Measurements from ENCODE around the gene BSG.
A peak's percentile ranks its signal among the peaks of the same experiment; 100 is the strongest.
"Not testable (repeated sequence)": the region's sequence is repeated elsewhere in the genome, so short reads cannot be mapped to it uniquely, and the experiment has no call there.

Gene BSG

DNA sequence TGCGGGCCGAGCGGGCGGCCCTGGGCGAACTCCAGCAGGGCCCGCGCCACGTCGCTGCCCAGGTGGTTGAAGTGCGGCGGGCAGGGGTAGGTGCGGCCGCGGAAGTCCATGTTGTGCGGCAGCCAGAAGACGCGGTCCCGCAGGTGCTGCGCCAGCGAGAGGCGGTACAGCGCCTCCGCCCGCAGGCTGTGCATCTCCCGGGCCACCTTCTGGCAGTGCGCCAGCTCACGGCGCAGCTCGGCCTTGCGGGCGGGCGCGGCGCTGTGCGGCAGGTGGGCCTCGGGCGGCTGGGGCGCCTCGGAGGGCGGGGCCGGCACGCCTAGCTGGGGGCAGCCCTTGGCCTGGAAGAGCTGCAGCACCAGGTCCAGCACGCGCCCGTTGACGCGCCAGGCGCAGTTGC is 48.8 kb downstream of the BSG start:
- DNase-seq, result not testable (repeated sequence)

DNA sequence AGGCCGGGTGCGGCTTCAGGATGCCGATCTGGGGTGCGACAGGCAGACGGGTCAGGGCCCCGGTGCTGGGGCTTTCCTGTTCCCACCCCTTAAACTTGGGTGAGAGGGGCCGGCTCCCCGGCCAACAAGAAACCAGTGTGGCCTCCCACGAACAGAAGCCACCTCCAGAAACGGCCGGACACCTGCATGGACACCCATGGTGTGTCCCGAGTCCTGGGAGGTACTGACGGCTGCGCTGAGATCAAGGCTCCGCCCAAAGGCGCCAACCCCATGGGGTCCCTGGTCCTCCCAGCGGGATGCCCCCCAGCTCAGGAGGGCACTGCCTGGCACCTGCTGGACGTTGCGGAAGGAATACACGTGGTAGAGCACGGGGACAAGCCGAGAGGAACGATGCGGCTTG is 49.4 kb downstream of the BSG start:
- no peak for DNase-seq

DNA sequence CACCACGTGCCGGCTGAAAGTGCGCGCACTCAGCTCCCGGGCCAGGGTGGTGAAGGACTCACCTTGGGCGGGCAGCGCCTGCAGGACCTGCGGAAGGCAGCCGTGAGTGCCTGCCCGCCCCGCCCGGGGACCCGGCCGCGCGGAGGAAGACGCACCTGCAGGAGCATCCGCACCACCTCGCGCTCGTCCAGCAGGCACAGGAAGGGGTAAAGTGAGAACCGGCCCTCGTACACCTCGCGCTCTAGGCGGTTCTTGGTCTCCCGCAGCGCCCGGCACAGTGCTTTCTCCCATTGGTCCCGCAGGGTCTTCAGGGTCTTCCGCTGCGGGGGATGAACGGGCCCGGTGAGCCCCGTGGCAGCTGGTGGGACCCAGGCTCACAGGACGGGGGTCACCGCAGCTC is 50.3 kb downstream of the BSG start:
- no peak for DNase-seq

DNA sequence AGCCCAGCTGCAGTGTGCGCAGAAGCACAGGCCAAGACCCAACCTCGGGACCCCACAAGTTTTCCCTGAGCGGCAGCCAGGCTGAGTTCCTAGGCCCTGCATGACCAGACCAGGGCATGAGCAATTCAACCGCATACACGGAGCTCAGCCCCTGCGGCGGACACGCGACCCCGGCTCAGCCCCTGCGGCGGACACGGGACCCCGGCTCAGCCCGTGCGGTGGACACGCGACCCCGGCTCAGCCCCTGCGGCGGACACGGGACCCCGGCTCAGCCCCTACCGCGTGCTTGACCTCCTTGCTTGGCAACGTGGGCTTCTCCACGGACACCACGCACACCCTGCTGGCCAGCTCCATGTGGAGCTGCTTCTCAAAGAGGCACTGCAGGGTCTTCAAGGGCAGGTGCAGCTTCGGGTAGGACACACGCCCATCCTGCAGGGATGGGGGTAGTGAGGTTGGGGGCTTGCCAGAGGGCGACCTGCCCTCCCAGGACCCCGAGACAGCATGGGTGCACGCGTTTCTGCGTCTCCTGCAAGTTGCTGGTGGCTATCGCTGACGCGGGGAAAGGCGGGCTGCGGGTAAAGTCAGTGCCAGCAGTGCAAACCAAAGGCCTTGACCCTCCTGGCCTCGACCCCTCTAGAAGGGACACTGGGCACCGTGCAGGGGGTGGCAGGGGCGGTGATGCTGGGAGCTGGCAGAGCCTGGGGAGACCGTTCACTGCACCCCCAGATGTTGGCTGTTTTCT is 51.0 kb downstream of the BSG start:
- DNase-seq, result no peak

DNA sequence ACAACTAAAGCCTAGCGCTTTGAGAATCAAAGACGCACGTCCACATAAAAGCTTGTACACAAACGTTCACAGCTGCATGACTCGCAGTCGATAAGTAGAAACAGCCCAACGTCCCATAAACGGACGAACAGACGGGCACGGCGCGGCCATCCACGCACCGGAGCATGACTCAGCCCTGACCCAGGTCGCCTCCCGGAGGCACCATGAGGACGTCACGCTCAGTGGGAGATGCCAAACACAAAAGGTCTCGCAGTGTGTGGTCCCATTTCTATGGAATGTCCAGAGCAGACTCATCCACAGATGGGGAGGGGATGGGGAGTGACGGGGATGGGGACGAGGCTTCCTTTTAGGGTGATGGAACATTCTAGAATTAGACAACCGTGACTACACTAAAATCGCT is 51.6 kb downstream of the BSG start:
- no peak for DNase-seq

DNA sequence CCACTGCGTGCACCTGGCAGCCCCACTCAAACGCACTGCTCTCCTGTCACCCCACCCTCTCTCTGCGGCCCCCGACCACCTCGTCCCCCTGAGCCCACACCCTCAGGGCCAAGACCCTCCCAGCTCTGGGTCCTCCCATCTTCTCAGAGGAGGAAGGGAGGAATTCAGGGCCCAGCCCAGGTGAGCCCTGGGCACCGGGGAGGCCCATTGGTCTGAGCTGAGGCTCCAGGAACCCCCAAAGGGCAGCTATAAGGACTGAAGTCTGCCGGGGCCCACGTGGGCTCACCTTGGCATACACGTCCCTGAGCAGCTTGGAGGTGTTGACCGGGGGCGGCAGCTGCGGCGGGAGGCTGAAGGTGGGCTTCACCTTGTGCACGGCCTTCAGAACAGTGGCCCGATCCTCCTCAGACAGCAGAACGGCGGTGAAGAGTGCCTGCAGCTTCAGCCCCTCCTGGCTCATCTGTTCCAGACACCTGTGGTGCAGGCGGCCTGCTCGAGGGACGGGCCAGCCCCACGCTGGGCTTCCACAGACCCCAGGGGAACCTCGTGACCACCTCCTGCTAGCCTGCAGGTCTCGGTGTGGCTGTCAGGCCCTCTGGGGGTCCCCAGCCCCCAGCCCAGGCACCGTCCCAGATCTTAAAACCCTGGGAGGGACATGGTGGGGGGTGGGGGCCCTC is 52.2 kb downstream of the BSG start:
- no peak for DNase-seq

DNA sequence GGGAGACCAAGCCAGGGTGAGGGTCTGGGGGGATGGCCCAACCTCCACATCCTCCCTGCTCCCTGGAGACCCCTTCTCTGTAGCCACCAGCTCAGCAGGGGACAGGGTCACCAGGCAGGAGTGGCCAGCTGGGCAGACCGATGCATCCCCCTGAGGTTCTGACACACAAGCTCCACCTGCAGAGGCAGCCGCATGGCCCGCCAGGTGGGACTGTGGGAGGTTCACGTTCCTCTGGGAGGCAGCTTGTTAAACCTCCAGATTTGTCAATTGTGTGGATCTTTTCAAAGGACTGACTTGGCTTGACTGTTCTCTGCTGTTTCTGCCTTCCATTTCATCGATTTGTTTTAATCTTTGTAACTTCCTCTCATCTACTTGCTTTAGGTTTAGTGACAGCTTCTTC is 52.9 kb downstream of the BSG start:
- DNase-seq, result no peak

DNA sequence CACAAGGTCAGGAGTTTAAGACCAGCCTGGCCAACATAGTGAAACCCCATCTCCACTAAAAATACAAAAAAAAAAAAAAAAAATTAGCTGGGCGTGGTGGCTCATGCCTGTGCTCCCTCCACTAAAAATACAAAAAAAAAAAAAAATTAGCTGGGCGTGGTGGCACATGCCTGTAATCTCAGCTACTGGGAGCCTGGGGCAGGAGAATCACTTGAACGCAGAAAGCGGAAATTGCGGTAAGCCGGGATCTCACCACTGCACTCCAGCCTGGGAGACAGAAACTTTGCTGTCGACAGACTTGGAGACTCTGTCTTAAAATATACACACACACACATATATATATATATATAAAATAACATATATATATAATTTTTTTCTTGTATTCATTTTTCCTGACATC is 54.2 kb downstream of the BSG start:
- not testable (repeated sequence) for DNase-seq

DNA sequence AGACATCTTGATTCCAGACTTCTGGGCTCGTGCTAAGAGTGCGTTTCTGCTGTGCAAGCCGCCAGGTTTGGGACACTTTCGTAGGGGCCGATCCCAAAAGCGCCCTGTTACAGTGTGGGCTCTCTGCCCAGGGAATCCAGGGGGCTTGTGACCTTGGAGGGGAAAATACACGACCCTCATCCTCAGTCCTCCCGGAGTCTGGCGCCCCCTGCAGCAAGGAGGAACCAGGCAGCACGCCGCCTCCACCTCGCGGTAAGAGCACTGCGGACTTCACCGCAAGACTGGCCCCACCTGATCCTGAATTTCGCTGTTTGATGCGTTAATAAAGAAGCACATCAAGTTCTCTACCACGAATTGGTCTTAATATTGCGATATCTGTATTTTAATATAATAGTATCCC is 55.8 kb downstream of the BSG start:
- DNase-seq, result no peak

DNA sequence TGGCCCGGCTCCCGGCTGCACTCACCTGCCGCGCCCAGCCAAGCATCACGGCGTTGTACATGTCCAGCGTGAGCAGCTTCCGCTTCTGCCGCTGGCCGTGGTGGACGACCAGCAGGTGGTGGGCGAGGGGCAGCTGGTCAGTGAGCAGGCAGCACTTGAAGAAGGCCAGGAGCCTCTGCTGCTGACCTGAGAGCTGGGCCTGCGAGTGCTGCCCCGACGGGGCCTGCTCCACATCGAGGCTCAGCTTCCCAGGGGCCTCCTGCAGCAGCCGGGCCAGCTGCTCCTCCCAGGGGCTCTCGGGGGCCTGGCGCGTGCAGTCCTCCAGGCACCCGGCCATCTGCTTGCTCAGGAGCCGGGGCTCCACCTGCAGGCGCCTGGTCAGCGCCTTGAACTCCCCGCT is 57.1 kb downstream of the BSG start:
- DNase-seq, result not testable (repeated sequence)

DNA sequence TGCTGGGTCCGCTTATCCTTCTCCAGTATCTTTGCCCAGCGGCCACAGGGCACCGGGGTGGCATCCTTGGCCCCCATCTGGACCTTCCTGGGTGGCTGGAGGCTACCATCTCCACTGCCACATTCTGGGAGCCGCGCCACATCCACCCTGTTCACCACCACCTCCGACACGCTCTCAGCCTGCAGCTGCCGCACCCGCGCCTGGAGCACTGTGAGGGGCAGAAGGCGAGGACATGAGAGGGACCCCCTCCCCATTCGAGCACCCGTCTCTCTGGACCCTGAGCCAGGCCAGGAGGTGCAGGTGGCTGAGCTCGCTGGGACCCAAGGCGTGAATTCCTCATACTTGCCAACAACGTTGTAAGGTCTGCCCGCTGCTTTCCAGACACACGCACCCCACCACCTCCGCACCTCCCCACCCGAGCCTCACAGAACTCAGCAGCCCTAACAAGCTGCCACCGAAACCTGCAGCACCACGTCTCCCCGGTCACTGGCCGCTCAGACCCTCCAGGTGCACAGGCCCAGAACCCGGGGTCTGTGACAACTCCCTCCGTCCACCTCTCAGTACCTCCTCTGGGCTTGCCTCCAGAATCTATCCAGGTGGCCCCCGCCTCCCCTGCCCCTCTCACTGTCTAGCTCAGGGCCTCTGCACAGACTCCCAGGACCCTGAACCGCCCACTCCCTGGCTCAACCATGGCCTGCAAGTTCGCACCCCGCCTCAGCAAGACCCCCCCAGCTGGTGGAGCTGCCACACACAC is 57.7 kb downstream of the BSG start:
- no peak for DNase-seq

DNA sequence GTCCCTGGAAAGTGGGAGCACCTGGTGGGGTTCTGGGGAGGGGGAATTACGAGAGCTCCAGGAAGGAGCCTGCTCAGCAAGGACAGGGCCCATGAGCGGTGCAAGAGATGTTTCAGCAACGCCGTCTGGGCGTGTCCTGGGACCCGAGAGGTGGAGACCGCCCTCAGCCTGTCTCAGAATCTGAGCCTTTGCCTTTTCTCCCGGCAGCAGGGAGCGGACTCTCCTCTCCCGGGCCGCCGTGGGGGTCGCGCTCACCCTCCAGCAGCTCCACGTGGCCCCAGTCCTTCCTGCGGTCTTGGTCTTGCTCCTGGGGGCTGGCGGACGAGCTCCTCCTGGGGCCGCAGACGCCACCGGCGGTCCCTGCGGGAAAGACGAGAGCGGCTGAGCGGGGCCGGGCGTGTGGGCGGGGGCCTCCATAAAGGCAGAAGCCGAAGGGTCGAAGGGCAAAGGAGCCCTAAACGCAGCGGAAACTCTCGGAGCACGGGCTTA is 60.2 kb downstream of the BSG start:
- DNase-seq, result peak; percentile 74
